Lower lobe of right lung (tissue), 2 donors: ENCODE measurements around the gene RBBP8NL. TPM values are rescaled to one million over a fixed set of nuclear protein-coding genes. Genes with fewer than 3 reads are reported as not detected.

ENCODE experiments used
- ATAC-seq, 2 donors: fragments of 200-7000 bp; cut with Tn5 transposase; one replicate each; pipeline ENCODE4 v1.9.1; 2020 to 2022; ENCODE audit warnings: mild to moderate bottlenecking in 2 of 2, moderate library complexity in 2 of 2
- DNase-seq: peaks from one replicate; pipeline ENCODE4 v3.0.0-alpha.2; 2020
- H3K27ac ChIP-seq: fragments of 200-600 bp; one replicate; pipeline ENCODE4 v1.8.0; 2022
- H3K27me3 ChIP-seq: fragments of 200-600 bp; one replicate; pipeline ENCODE4 v1.8.0; 2022; ENCODE audit warnings: low read depth
- H3K36me3 ChIP-seq: fragments of 200-600 bp; one replicate; pipeline ENCODE4 v1.8.0; 2022; ENCODE audit warnings: mild to moderate bottlenecking
- H3K4me1 ChIP-seq: fragments of 200-600 bp; one replicate; pipeline ENCODE4 v1.8.0; 2022
- H3K4me3 ChIP-seq: fragments of 200-600 bp; one replicate; pipeline ENCODE4 v1.8.0; 2022; ENCODE audit warnings: mild to moderate bottlenecking
- H3K9me3 ChIP-seq: fragments of 200-600 bp; one replicate; pipeline ENCODE4 v1.8.0; 2022
- CTCF ChIP-seq: fragments of 200-600 bp; IDR thresholded peaks from one replicate; pipeline ENCODE4 v1.8.0; 2022; ENCODE audit warnings: antibody characterized with exemption, mild to moderate bottlenecking
- intact Hi-C: fragments of 100-400 bp; cut with DNase I; formaldehyde crosslinking; loops from one replicate; pipeline ENCODE4 v1.11.0; 2022
- total RNA-seq: library from RNA; stranded (reverse); fragmentation: NEBNext Ultra II Directional; extraction: Animal tissue kit (Norgen Biotek cat#: 25700); gene quantifications from one replicate; pipeline ENCODE4 v1.2.1, GENCODE V29; 2021
- donor health status: DM: no; HTN: yes; CAD: no; lungs with severe emphysema.

Gene RBBP8NL
- total RNA-seq, 1 donor from 2014 or later, result 2.0 TPM

GRCh38 chr20:62371588-62372041, 55.7 kb downstream of the RBBP8NL start:
- no peak for TF ChIP-seq CTCF
- intact Hi-C loops, result no loop called here
- ATAC-seq (no peak), DNase-seq (no peak)
- Histone ChIP-seq H3K4me1 (peaks cover 66% of the 10 kb centered on the region), H3K27ac (no peak overlapping the region), H3K4me3 (no peak overlapping the region), H3K9me3 (no peaks in the 10 kb centered on the region), H3K27me3 (peaks cover 11% of the 10 kb centered on the region), H3K36me3 (no peaks in the 10 kb centered on the region)

DNA sequence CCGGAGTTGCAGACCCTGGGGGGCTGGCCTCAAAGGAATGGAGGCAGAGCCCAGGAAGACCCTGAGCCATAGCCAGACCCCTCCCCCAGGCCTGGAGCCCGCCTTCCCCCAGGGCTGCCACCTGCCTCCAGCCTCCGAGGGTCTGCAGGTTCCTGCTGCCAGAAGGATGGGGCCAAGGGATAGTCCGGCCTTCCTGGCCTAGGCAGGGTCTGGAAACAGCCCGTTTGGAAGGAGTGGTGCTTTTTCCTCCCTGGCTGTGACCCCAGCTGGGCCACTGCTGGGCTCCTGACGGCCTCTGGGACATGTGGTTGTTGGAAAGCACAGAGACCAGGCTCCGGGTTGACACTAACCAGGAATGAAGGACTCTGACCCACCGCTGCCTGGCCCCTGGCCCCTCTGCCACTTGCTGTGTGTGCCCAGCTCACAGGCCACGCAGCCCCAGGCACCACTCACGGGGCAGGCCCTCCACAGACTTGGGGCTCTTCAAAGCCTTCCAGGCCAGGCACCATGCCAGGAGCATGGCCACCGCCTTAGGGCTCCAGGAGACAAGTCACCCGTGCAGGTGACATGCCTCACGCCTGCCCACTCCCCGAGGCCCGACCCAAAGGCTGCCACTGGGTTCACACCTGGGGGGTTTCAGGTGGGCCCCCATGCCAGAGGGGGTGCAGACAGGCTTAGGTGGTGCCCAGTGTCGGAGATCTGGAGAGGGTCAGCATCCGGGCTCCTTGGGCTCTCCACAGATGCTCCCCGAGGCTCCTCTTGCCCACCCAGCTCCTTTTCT, 56.3 kb downstream of the RBBP8NL start:
- no peaks in the 10 kb centered on the region for H3K36me3 ChIP-seq
- intact Hi-C loops, result no loop called here
- TF ChIP-seq CTCF, result no peak
- H3K27me3 ChIP-seq, result peaks cover 11% of the 10 kb centered on the region
- no peak overlapping the region for H3K4me3 ChIP-seq
- peaks cover 64% of the 10 kb centered on the region for H3K4me1 ChIP-seq
- H3K9me3 ChIP-seq, result no peaks in the 10 kb centered on the region
- H3K27ac ChIP-seq, result peak overlapping the region; percentile 37
- ATAC-seq (peak; percentile 7 to 16), DNase-seq (peak; percentile 78)

- no peak for TF ChIP-seq CTCF
- H3K4me1 ChIP-seq, result peaks cover 64% of the 10 kb centered on the region
These were observed 57.1 kb downstream of the RBBP8NL start for GRCh38 chr20:62370115-62370806.

DNA sequence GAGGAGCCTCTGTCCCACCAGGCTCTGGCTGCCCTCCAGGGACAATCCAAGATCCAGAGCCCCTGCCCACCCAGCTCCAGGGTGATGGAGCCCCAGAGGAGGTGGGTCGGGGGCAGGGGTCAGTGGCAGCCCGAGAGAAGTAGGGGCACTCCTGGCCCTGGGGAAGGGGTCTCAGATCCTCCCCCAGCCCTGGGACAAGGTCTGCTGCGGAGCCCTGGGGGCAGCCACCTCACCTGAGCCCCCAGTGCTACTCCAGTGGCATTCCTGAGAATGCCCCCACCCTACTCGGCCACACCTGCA, 57.6 kb downstream of the RBBP8NL start:
- peaks cover 11% of the 10 kb centered on the region for H3K27me3 ChIP-seq
- intact Hi-C loops, result no loop called here
- no peaks in the 10 kb centered on the region for H3K9me3 ChIP-seq
- no peak for ATAC-seq
- no peak for TF ChIP-seq CTCF
- H3K27ac ChIP-seq, result peak overlapping the region; percentile 37
- H3K4me1 ChIP-seq, result peaks cover 64% of the 10 kb centered on the region
- no peaks in the 10 kb centered on the region for H3K36me3 ChIP-seq
- DNase-seq, result no peak
- H3K4me3 ChIP-seq, result no peak overlapping the region

More at GRCh38 chr20:62370115-62370806, 57.1 kb downstream of the RBBP8NL start:
- no peak for DNase-seq
- no peaks in the 10 kb centered on the region for H3K9me3 ChIP-seq
- peaks cover 11% of the 10 kb centered on the region for H3K27me3 ChIP-seq
- peak overlapping the region; percentile 37 for H3K27ac ChIP-seq
- no peak overlapping the region for H3K4me3 ChIP-seq
- H3K36me3 ChIP-seq, result no peaks in the 10 kb centered on the region
- intact Hi-C loops, result no loop called here
- no peak for ATAC-seq

- peak overlapping the region; percentile 70 for H3K4me3 ChIP-seq
- peak; percentile 46 for TF ChIP-seq CTCF
- intact Hi-C loops, result no loop called here
These were observed 58.1 kb downstream of the RBBP8NL start for GRCh38 chr20:62368976-62369814.

More at GRCh38 chr20:62368976-62369814, 58.1 kb downstream of the RBBP8NL start:
- peaks cover 64% of the 10 kb centered on the region for H3K4me1 ChIP-seq
- ATAC-seq (no peak), DNase-seq (no peak)
- H3K9me3 ChIP-seq, result no peaks in the 10 kb centered on the region
- H3K27me3 ChIP-seq, result peaks cover 11% of the 10 kb centered on the region
- H3K27ac ChIP-seq, result peak overlapping the region; percentile 37
- no peaks in the 10 kb centered on the region for H3K36me3 ChIP-seq
